HCT116 (cell line): ENCODE measurements around the gene CAPRIN2. TPM values are rescaled to one million over a fixed set of nuclear protein-coding genes. Genes with fewer than 3 reads are reported as not detected.

Source experiments
- ATAC-seq: fragments of 200-7000 bp; cut with Tn5 transposase; 2 replicates; pipeline ENCODE4 v1.9.1; 2020; ENCODE audit warnings: mild to moderate bottlenecking, moderate library complexity
- BruUV-seq: library from RNA; stranded (reverse); fragments of 400-500 nt; replicated peaks from 2 replicates; lab custom pipeline; 2021; lab: Mats Ljungman, UMichigan
- CTCF ChIA-PET: fragments of 300-600 bp; sonication (Branson Sonifier 250); formaldehyde crosslinking; loops from one replicate; lab custom pipeline; 2021; ENCODE audit warnings: antibody characterized with exemption; lab: Charles Lee
- POLR2A ChIA-PET: fragments of 300-600, 350-600 bp; sonication (Branson Sonifier 250); formaldehyde crosslinking; loops from one replicate; lab custom pipeline; 2021; ENCODE audit warnings: antibody characterized with exemption; lab: Charles Lee
- RAD21 ChIA-PET, 2 experiments: fragments of 300-600 bp; sonication (Branson Sonifier 250); formaldehyde crosslinking; loops; one replicate each; lab custom pipeline; 2023; ENCODE audit warnings: low total read pairs in 2 of 2; ENCODE audit not compliant: uncharacterized antibody in 2 of 2, unreplicated experiment in 2 of 2, low non-redundant PET in 1 of 2; lab: Charles Lee
- DNase-seq: peaks from one replicate; pipeline ENCODE4 v3.0.0-alpha.2; 2010; ENCODE audit warnings: low read depth, low spot score
- H2AFZ ChIP-seq: fragments of 200-600 bp; shearing (Covaris generic), sonication (generic); 2 replicates; pipeline ENCODE4 v1.6.1; 2017; ENCODE audit warnings: low read depth, mixed run types, mixed read lengths, antibody characterized with exemption, low read length; ENCODE audit not compliant: poor library complexity, severe bottlenecking
- H3K27ac ChIP-seq: 2 replicates; pipeline ENCODE4 v1.5.1; 2012; ENCODE audit warnings: low read depth, low read length
- H3K27me3 ChIP-seq: fragments of 200-600 bp; sonication (generic); 2 replicates; pipeline ENCODE4 v1.6.1; 2016; ENCODE audit warnings: mixed run types, low read length, mixed read lengths; ENCODE audit not compliant: insufficient read depth
- H3K36me3 ChIP-seq, 2 experiments: fragments of 200-500 bp in 1 of 2; fragments of 200-600 bp in 1 of 2; sonication (Bioruptor generic) in 1 of 2; sonication (generic) in 1 of 2; 2 replicates each; pipeline versions ENCODE4 v1.5.1 to v1.6.1; 2014 to 2016; ENCODE audit warnings: low read length in 2 of 2, inconsistent platforms in 1 of 2, mixed read lengths in 1 of 2, mixed run types in 1 of 2; ENCODE audit not compliant: insufficient read depth in 2 of 2, control insufficient read depth in 1 of 2
- H3K4me1 ChIP-seq, 2 experiments: fragments of 200-600 bp in 1 of 2; sonication (generic) in 1 of 2; 2 replicates each; pipeline versions ENCODE4 v1.5.1 to v1.6.1; 2012 to 2017; ENCODE audit warnings: low read length in 2 of 2, inconsistent platforms in 1 of 2, mild to moderate bottlenecking in 1 of 2, mixed read lengths in 1 of 2, mixed run types in 1 of 2, moderate library complexity in 1 of 2; ENCODE audit not compliant: insufficient read depth in 2 of 2, control insufficient read depth in 1 of 2
- H3K4me2 ChIP-seq: fragments of 200-600 bp; sonication (generic); 2 replicates; pipeline ENCODE4 v1.6.1; 2017; ENCODE audit warnings: mixed run types, low read length, mixed read lengths
- H3K4me3 ChIP-seq, 2 experiments: fragments of 200-600 bp in 1 of 2; sonication (generic) in 1 of 2; replicated peaks in 1 of 2; 2 replicates each; pipeline ENCODE4 v1.5.1; 2011 to 2016; ENCODE audit warnings: low read length in 2 of 2, control low read depth in 1 of 2, low read depth in 1 of 2, mild to moderate bottlenecking in 1 of 2, mixed read lengths in 1 of 2, mixed run types in 1 of 2
- H3K79me2 ChIP-seq: fragments of 200-600 bp; sonication (generic); 2 replicates; pipeline ENCODE4 v1.6.1; 2017; ENCODE audit warnings: mild to moderate bottlenecking, mixed run types, low read length, moderate library complexity, mixed read lengths; ENCODE audit not compliant: insufficient read depth
- H3K9ac ChIP-seq: fragments of 200-600 bp; sonication (generic); 2 replicates; pipeline ENCODE4 v1.6.1; 2016; ENCODE audit warnings: low read length, mixed read lengths
- H3K9me2 ChIP-seq: fragments of 200-600 bp; sonication (generic), shearing (Covaris generic); 2 replicates; pipeline ENCODE4 v1.6.1; 2017; ENCODE audit warnings: mixed run types, mild to moderate bottlenecking, moderate library complexity; ENCODE audit not compliant: insufficient read depth
- H3K9me3 ChIP-seq, 2 experiments: fragments of 200-500 bp in 1 of 2; fragments of 200-600 bp in 1 of 2; sonication (Bioruptor generic) in 1 of 2; sonication (generic) in 1 of 2; 2 replicates each; pipeline ENCODE4 v1.6.1; 2014 to 2017; ENCODE audit warnings: low read length in 2 of 2, mixed read lengths in 2 of 2, inconsistent platforms in 1 of 2, low read depth in 1 of 2, mild to moderate bottlenecking in 1 of 2, mixed run types in 1 of 2, moderate library complexity in 1 of 2; ENCODE audit not compliant: control insufficient read depth in 1 of 2, insufficient read depth in 1 of 2
- H4K20me1 ChIP-seq: fragments of 200-600 bp; sonication (generic), shearing (Covaris generic); 2 replicates; pipeline ENCODE4 v1.6.1; 2017; ENCODE audit warnings: mixed run types, mild to moderate bottlenecking, moderate library complexity; ENCODE audit not compliant: insufficient read depth
- EGR1 ChIP-seq: IDR thresholded peaks from 2 replicates; pipeline ENCODE4 v1.6.1; 2012; ENCODE audit warnings: low read depth
- EZH2 ChIP-seq: fragments of 200-600 bp; sonication (generic); IDR thresholded peaks from 2 replicates; pipeline ENCODE4 v1.6.1; 2017; ENCODE audit warnings: antibody characterized with exemption, mixed run types
- POLR2A ChIP-seq: IDR thresholded peaks from 2 replicates; pipeline ENCODE4 v1.7.0; 2011; ENCODE audit warnings: borderline replicate concordance; ENCODE audit not compliant: insufficient read depth, insufficient read length; ENCODE audit errors: extremely low read depth
- POLR2AphosphoS5 ChIP-seq: IDR thresholded peaks from 2 replicates; pipeline ENCODE4 v1.6.1; 2011; ENCODE audit warnings: mild to moderate bottlenecking, low read depth, low read length, moderate library complexity
- SRF ChIP-seq: IDR thresholded peaks from 2 replicates; pipeline ENCODE4 v1.6.1; 2012; ENCODE audit warnings: low read depth
- TCF7L2 ChIP-seq: IDR thresholded peaks from 2 replicates; pipeline ENCODE4 v1.7.0; 2011; ENCODE audit warnings: borderline replicate concordance, inconsistent platforms; ENCODE audit not compliant: insufficient read depth, insufficient read length; ENCODE audit errors: extremely low read depth
- ZFX ChIP-seq: fragments of 450-650 bp; IDR thresholded peaks from 2 replicates; pipeline ENCODE4 v1.6.1; 2017
- intact Hi-C: fragments of 100-400 bp; cut with micrococcal nuclease; formaldehyde crosslinking; loops from 2 replicates; pipeline ENCODE4 v1.10.0; 2022
- total RNA-seq: library from RNA; stranded (reverse); gene quantifications from one replicate; pipeline ENCODE4 v1.2.1, GENCODE V29; 2021; ENCODE audit not compliant: unreplicated experiment
- TF ChIP-seq, protein P1 (sequence below): IDR thresholded peaks from 2 replicates; pipeline ENCODE4 v1.6.1; 2012; ENCODE audit warnings: low read depth
- TF ChIP-seq, protein P2 (sequence below): IDR thresholded peaks from 2 replicates; pipeline ENCODE4 v1.6.1; 2012

The CAPRIN2 gene
- total RNA-seq, 1 experiment from 2014 or later = 30.8 TPM

GRCh38 chr12:30696103-30696408, 58.7 kb downstream of the CAPRIN2 start:
- peak overlapping the region; percentile 93 for H3K4me2 ChIP-seq
- POLR2A ChIA-PET = interaction anchor here (0.6 to 1.3 kb wide), 8 partner anchors 11 to 159 kb away, joined by 3 to 5 read pairs (median 3); no protein-coding TSS in a partner anchor
- 0 out of 2 replicates have a peak, but pooled peaks have one; percentile 3 for TF ChIP-seq ZFX
- no peak for TF ChIP-seq POLR2AphosphoS5
- TF ChIP-seq EGR1 = no peak
- no peak for TF ChIP-seq TCF7L2
- TF ChIP-seq POLR2A = no peak
- TF ChIP-seq, protein P1, sequence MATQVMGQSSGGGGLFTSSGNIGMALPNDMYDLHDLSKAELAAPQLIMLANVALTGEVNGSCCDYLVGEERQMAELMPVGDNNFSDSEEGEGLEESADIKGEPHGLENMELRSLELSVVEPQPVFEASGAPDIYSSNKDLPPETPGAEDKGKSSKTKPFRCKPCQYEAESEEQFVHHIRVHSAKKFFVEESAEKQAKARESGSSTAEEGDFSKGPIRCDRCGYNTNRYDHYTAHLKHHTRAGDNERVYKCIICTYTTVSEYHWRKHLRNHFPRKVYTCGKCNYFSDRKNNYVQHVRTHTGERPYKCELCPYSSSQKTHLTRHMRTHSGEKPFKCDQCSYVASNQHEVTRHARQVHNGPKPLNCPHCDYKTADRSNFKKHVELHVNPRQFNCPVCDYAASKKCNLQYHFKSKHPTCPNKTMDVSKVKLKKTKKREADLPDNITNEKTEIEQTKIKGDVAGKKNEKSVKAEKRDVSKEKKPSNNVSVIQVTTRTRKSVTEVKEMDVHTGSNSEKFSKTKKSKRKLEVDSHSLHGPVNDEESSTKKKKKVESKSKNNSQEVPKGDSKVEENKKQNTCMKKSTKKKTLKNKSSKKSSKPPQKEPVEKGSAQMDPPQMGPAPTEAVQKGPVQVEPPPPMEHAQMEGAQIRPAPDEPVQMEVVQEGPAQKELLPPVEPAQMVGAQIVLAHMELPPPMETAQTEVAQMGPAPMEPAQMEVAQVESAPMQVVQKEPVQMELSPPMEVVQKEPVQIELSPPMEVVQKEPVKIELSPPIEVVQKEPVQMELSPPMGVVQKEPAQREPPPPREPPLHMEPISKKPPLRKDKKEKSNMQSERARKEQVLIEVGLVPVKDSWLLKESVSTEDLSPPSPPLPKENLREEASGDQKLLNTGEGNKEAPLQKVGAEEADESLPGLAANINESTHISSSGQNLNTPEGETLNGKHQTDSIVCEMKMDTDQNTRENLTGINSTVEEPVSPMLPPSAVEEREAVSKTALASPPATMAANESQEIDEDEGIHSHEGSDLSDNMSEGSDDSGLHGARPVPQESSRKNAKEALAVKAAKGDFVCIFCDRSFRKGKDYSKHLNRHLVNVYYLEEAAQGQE = no peak
- TF ChIP-seq, protein P2, sequence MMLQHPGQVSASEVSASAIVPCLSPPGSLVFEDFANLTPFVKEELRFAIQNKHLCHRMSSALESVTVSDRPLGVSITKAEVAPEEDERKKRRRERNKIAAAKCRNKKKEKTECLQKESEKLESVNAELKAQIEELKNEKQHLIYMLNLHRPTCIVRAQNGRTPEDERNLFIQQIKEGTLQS = no peak
- 0 out of 2 replicates have a peak, but pooled peaks have one; percentile 25 for TF ChIP-seq SRF
- TF ChIP-seq EZH2 = no peak
- peak overlapping the region; percentile 81 for H3K9ac ChIP-seq
- no peaks in the 10 kb centered on the region for H3K9me2 ChIP-seq
- TSS peak; percentile 91 for BruUV-seq
- RAD21 ChIA-PET = interaction anchor here (0.6 to 0.7 kb wide), 3 partner anchors 98 to 1175 kb away, joined by 3 to 5 read pairs (median 4); no protein-coding TSS in a partner anchor
- peak overlapping the region; percentile 88 to 98 for H3K4me3 ChIP-seq
- peak; percentile 13 for DNase-seq
- H3K9me3 ChIP-seq = no peaks in the 10 kb centered on the region
- H3K79me2 ChIP-seq = peaks cover 44% of the 10 kb centered on the region
- H3K27me3 ChIP-seq = no peaks in the 10 kb centered on the region
- no peaks in the 10 kb centered on the region for H4K20me1 ChIP-seq
- H3K27ac ChIP-seq = peak overlapping the region; percentile 70; the same call in 1 of the 2 replicates
- peaks cover 12 to 30% of the 10 kb centered on the region in 2 experiments; a peak in 3 of 4 replicates for H3K4me1 ChIP-seq
- CTCF ChIA-PET = interaction anchor here (0.6 to 1.2 kb wide), 5 partner anchors 17 to 1174 kb away, joined by 3 to 4 read pairs (median 3); no protein-coding TSS in a partner anchor
- intact Hi-C loops = loop anchor here (5.0 kb wide), 2 partner anchors 61 to 101 kb away; no protein-coding TSS in a partner anchor
- H3K36me3 ChIP-seq = no peaks in the 10 kb centered on the region
- H2AFZ ChIP-seq = peak overlapping the region; percentile 86
- ATAC-seq = no peak; the same call in 1 of the 2 replicates
